Pancreas (tissue), 10 donors: Measurements from ENCODE around the gene JPH3. TPM values are rescaled to one million over a fixed set of nuclear protein-coding genes. Genes with fewer than 3 reads are reported as not detected.

Source experiments
- ATAC-seq, 4 donors: fragments of 200-7000 bp; cut with Tn5 transposase; one replicate each; pipeline versions ENCODE4 v1.8.0 to v1.9.1; 2020; ENCODE audit warnings: mild to moderate bottlenecking in 4 of 4, moderate library complexity in 4 of 4
- DNase-seq, 6 donors: peaks; one replicate each; pipeline ENCODE4 v3.0.0-alpha.2; 2020
- FAIRE-seq: peaks from 2 replicates; lab custom pipeline; 2012; peaks lifted over from hg19 to GRCh38; lab: Jason Lieb, UNC
- H3K27ac ChIP-seq, 4 donors: fragments of 200-600 bp; sonication (generic); 1 replicate in 3 of 4; 2 replicates in 1 of 4; pipeline versions ENCODE4 v1.5.0 to v1.8.0; 2020
- H3K27me3 ChIP-seq, 4 donors: fragments of 200-600 bp; one replicate each; pipeline ENCODE4 v1.8.0; 2021
- H3K36me3 ChIP-seq, 3 donors: fragments of 200-600 bp; sonication (generic) in 1 of 3; one replicate each; pipeline versions ENCODE4 v1.5.0 to v1.8.0; 2020 to 2021
- H3K4me1 ChIP-seq, 3 donors: fragments of 200-600 bp; one replicate each; pipeline ENCODE4 v1.8.0; 2021
- H3K4me3 ChIP-seq, 4 donors: fragments of 200-600 bp; sonication (generic) in 2 of 4; one replicate each; pipeline versions ENCODE4 v1.5.0 to v1.8.0; 2020 to 2021
- H3K9me3 ChIP-seq, 4 donors: fragments of 200-600 bp; one replicate each; pipeline ENCODE4 v1.8.0; 2021
- WGBS, 2 donors: extraction: QIAGEN DNeasy Blood & Tissue Kit; methylation state at CpG; one replicate each; pipeline ENCODE4 v1.1.7; 2013; 5-methylcytosine and 5-hydroxymethylcytosine counted together
- intact Hi-C, 3 donors: fragments of 100-400 bp; cut with DNase I; formaldehyde crosslinking; loops; one replicate each; pipeline versions ENCODE4 v1.11.1 to v1.14.2; 2022
- polyA plus RNA-seq, 2 donors: library from polyadenylated mRNA; stranded (reverse); fragments of 200-250 nt; gene quantifications; one replicate each; pipeline ENCODE4 v1.2.3, GENCODE V29; 2013
- total RNA-seq, 6 donors: library from RNA; stranded (reverse); fragmentation: NEBNext Ultra II Directional in 4 of 6; extraction: Animal tissue kit (Norgen Biotek cat#: 25700) in 4 of 6; gene quantifications; one replicate each; pipeline versions ENCODE4 v1.2.1 to v1.2.4, GENCODE V29; 2021 to 2023
- TF ChIP-seq, protein P1 (sequence below), 4 donors: fragments of 200-600 bp; sonication (generic) in 3 of 4; IDR thresholded peaks; one replicate each; pipeline versions ENCODE4 v1.5.0 to v1.8.0; 2021; ENCODE audit warnings: antibody characterized with exemption in 4 of 4
- donor health status: healthy with polysubstance abuse.
- donor health status: DM: no; HTN: no; CAD: no; lungs with moderate emphysema.
- donor health status: DM: no; HTN: no; CAD: no.
- donor health status: control.
- donor health status: control.
- donor health status: Bipolar disorder and iron deficiency.
- donor health status: DM: yes; HTN: yes; CAD: no.
- donor health status: DM: no; HTN: no; CAD: no.
- donor health status: DM: no; HTN: no; CAD: no.
- donor health status: DM: yes; HTN: yes; CAD: no.

The JPH3 gene
- total and polyA plus RNA-seq, 8 donors, result 0.09 to 1.9 (median 0.41) TPM

GRCh38 chr16:87735270-87736007, 133.1 kb downstream of the JPH3 start:
- Histone ChIP-seq H3K36me3 (peaks cover 0 to 6% (median 0%) of the 10 kb centered on the region in 3 donors), H3K9me3 (no peaks in the 10 kb centered on the region), H3K4me1 (no peaks in the 10 kb centered on the region), H3K27me3 (no peaks in the 10 kb centered on the region), H3K27ac (no peak overlapping the region), H3K4me3 (no peak overlapping the region)
- FAIRE-seq (no peak), DNase-seq (no peak), ATAC-seq (no peak)
- WGBS, 2 donors, result 91 to 93% methylated on average over 23 of the region's 23 CpGs
- TF ChIP-seq, protein P1, sequence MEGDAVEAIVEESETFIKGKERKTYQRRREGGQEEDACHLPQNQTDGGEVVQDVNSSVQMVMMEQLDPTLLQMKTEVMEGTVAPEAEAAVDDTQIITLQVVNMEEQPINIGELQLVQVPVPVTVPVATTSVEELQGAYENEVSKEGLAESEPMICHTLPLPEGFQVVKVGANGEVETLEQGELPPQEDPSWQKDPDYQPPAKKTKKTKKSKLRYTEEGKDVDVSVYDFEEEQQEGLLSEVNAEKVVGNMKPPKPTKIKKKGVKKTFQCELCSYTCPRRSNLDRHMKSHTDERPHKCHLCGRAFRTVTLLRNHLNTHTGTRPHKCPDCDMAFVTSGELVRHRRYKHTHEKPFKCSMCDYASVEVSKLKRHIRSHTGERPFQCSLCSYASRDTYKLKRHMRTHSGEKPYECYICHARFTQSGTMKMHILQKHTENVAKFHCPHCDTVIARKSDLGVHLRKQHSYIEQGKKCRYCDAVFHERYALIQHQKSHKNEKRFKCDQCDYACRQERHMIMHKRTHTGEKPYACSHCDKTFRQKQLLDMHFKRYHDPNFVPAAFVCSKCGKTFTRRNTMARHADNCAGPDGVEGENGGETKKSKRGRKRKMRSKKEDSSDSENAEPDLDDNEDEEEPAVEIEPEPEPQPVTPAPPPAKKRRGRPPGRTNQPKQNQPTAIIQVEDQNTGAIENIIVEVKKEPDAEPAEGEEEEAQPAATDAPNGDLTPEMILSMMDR (IDR thresholded peaks at IDR 0.05), result no peak
- intact Hi-C loops, result no loop called here

- Histone ChIP-seq H3K36me3 (peaks cover 0 to 5% (median 0%) of the 10 kb centered on the region in 3 donors), H3K4me1 (no peaks in the 10 kb centered on the region), H3K27ac (no peak overlapping the region), H3K27me3 (no peaks in the 10 kb centered on the region), H3K9me3 (no peaks in the 10 kb centered on the region), H3K4me3 (no peak overlapping the region)
- FAIRE-seq (no peak), DNase-seq (no peak), ATAC-seq (no peak)
- TF ChIP-seq, protein P1 (IDR thresholded peaks at IDR 0.05), result no peak
- WGBS, 2 donors, result 93 to 94% methylated on average over 12 of the region's 12 CpGs
- intact Hi-C loops, result no loop called here
These were observed 133.7 kb downstream of the JPH3 start for GRCh38 chr16:87736008-87736382.

DNA sequence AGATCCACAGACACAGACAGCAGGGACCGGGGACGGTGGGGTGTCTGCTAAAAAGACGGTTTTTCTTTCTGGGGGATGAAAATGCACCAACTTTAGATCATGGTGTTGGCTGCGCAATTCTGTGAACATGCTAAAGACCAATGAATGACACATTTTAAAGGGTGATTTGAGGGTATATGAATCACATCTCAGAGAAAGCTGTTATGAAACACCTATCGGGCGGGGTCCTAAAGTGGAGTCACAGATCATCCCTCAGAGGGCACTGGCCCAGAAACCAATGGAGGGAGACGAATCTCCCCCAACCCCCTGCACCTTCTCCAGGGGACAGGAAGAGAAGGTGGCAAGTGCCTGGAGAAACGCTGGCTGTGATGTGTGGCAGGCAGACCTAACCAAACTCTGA, 137.5 kb downstream of the JPH3 start:
- 95 to 96% methylated on average over 8 of the region's 8 CpGs for WGBS, 2 donors
- TF ChIP-seq, protein P1 (IDR thresholded peaks at IDR 0.05), result no peak

DNA sequence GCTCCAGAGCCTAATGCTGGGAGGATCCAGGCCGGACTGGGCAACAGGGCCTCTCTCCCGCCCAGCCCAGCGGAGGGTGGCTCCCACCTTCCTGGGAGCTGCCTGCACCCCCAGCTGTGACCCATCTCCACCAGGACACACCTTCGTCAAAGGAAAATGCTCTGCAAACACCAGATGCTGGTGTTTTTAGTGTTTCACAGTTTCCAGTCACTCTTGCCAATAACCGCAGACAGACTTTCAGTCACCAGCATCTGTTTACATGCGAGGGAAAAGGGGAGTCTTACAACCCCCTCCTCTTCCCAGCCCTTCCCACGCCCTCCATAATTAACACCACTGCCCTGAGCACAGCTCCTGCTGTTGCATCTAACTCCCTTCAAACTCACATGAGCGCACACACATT, 138.1 kb downstream of the JPH3 start:
- no peak for FAIRE-seq
- Histone ChIP-seq H3K4me3 (no peak overlapping the region), H3K27me3 (no peaks in the 10 kb centered on the region), H3K27ac (no peak overlapping the region), H3K9me3 (no peaks in the 10 kb centered on the region), H3K4me1 (no peaks in the 10 kb centered on the region), H3K36me3 (peaks cover 0 to 10% (median 0%) of the 10 kb centered on the region in 3 donors)
- TF ChIP-seq, protein P1 (IDR thresholded peaks at IDR 0.05), result no peak
- intact Hi-C loops, result no loop called here
- no peak for DNase-seq
- 87 to 89% methylated on average over 6 to 8 of the region's 8 CpGs for WGBS, 2 donors
- ATAC-seq, result peak in 3 of 4 donors; percentile 19 to 80 (median 63)

More for the DNA sequence above, 137.5 kb downstream of the JPH3 start:
- intact Hi-C loops, result no loop called here
- Histone ChIP-seq H3K27ac (no peak overlapping the region), H3K4me3 (no peak overlapping the region), H3K27me3 (no peaks in the 10 kb centered on the region), H3K9me3 (no peaks in the 10 kb centered on the region), H3K4me1 (no peaks in the 10 kb centered on the region), H3K36me3 (peaks cover 0 to 5% (median 0%) of the 10 kb centered on the region in 3 donors)
- DNase-seq (no peak), FAIRE-seq (no peak), ATAC-seq (no peak)

DNA sequence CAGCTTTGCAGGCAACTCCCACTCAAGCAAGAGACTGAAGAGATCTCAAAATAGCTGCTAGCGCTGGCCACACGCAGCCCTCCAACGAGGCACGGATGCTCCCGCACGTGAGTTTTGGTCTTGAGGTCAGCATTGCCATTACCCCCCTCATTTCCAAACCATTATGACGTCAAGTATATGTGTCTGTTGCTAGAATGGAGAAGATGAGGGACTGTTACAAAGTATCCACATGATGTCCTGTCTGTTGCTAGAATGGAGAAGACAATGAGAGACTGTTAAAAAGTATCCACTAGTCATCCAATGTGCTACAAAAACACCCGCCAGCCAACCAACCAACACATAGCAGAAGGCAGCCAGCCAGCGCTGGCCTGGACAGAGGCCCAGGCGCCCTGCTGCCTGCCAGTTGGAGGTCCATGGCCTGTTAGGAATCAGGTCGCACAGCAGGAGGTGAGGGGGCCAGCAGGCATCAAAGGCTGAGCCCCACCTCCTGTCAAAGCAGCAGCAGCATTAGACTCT, 138.7 kb downstream of the JPH3 start:
- Histone ChIP-seq H3K27me3 (no peaks in the 10 kb centered on the region), H3K9me3 (no peaks in the 10 kb centered on the region), H3K27ac (no peak overlapping the region), H3K36me3 (peaks cover 0 to 13% (median 0%) of the 10 kb centered on the region in 3 donors), H3K4me1 (no peaks in the 10 kb centered on the region), H3K4me3 (no peak overlapping the region)
- 85 to 89% methylated on average over 11 of the region's 11 CpGs for WGBS, 2 donors
- peak in 2 of 4 donors; percentile 38 to 42 for ATAC-seq
- TF ChIP-seq, protein P1 (IDR thresholded peaks at IDR 0.05), result no peak
- no peak for FAIRE-seq
- no peak for DNase-seq
- intact Hi-C loops, result no loop called here
